Panc1 (cell line): ENCODE measurements around the gene PKD2L2. TPM values are rescaled to one million over a fixed set of nuclear protein-coding genes. Genes with fewer than 3 reads are reported as not detected.

Experiments
- ATAC-seq: fragments of 200-7000 bp; cut with Tn5 transposase; 2 replicates; pipeline ENCODE4 v1.9.1; 2020; ENCODE audit warnings: mild to moderate bottlenecking, moderate library complexity
- BruUV-seq: library from RNA; stranded (reverse); fragments of 400-500 nt; replicated peaks from 2 replicates; lab custom pipeline; 2021; lab: Mats Ljungman, UMichigan
- CTCF ChIA-PET: fragments of 300-600 bp; sonication (Branson Sonifier 250); formaldehyde crosslinking; loops from one replicate; lab custom pipeline; 2022; ENCODE audit warnings: antibody characterized with exemption; lab: Charles Lee
- POLR2A ChIA-PET: fragments of 300-600 bp; sonication (Branson Sonifier 250); formaldehyde crosslinking; loops from one replicate; lab custom pipeline; 2022; ENCODE audit warnings: antibody characterized with exemption; lab: Charles Lee
- DNase-seq: peaks from one replicate; pipeline ENCODE4 v3.0.0-alpha.2; 2010; ENCODE audit warnings: low read depth, low spot score
- H3K27ac ChIP-seq: 2 replicates; pipeline ENCODE4 v1.5.1; 2011; ENCODE audit warnings: mild to moderate bottlenecking, low read length, inconsistent platforms
- H3K27me3 ChIP-seq: fragments of 200-500 bp; sonication (Bioruptor generic); 2 replicates; pipeline ENCODE4 v1.6.0; 2014; ENCODE audit warnings: low read length, inconsistent platforms; ENCODE audit not compliant: control insufficient read depth, insufficient read depth
- H3K36me3 ChIP-seq: fragments of 200-500 bp; sonication (Bioruptor generic); 2 replicates; pipeline ENCODE4 v1.5.1; 2014; ENCODE audit warnings: inconsistent platforms, mild to moderate bottlenecking, low read length, moderate library complexity; ENCODE audit not compliant: control insufficient read depth, insufficient read depth
- H3K4me1 ChIP-seq: 2 replicates; pipeline ENCODE4 v1.5.1; 2011; ENCODE audit warnings: inconsistent platforms, mild to moderate bottlenecking, low read length, moderate library complexity; ENCODE audit not compliant: control insufficient read depth, insufficient read depth
- H3K4me3 ChIP-seq, 2 experiments: 2 replicates each; pipeline ENCODE4 v1.5.1; 2011 to 2012; ENCODE audit warnings: low read depth in 2 of 2, low read length in 2 of 2, mild to moderate bottlenecking in 2 of 2, inconsistent platforms in 1 of 2, moderate library complexity in 1 of 2
- H3K9me3 ChIP-seq: fragments of 200-500 bp; sonication (Bioruptor generic); 2 replicates; pipeline ENCODE4 v1.5.1; 2014; ENCODE audit warnings: low read depth, mild to moderate bottlenecking, inconsistent platforms, low read length, moderate library complexity; ENCODE audit not compliant: control insufficient read depth, insufficient read depth
- POLR2AphosphoS5 ChIP-seq: IDR thresholded peaks from 2 replicates; pipeline ENCODE4 v1.6.1; 2012; ENCODE audit warnings: mild to moderate bottlenecking, low read depth, low read length, moderate library complexity
- SIN3A ChIP-seq: IDR thresholded peaks from 2 replicates; pipeline ENCODE4 v1.6.1; 2012; ENCODE audit warnings: low read depth, mild to moderate bottlenecking, low read length, moderate library complexity, borderline replicate concordance; ENCODE audit not compliant: insufficient read depth
- TCF7L2 ChIP-seq: IDR thresholded peaks from 2 replicates; pipeline ENCODE4 v1.6.1; 2011; ENCODE audit warnings: mild to moderate bottlenecking, low read depth, low read length, inconsistent platforms
- in situ Hi-C: cut with HindIII; loops from 2 replicates; pipeline ENCODE4 v1.10.0; 2016; ENCODE audit warnings: low sequenced_read_pairs, low pct_unique_long_range_greater_than_20kb
- intact Hi-C: fragments of 100-400 bp; cut with micrococcal nuclease; formaldehyde crosslinking; loops from one replicate; pipeline ENCODE4 v1.10.0; 2022; ENCODE audit not compliant: unreplicated experiment
- total RNA-seq: library from RNA; stranded (reverse); gene quantifications from one replicate; pipeline ENCODE4 v1.2.1, GENCODE V29; 2021; ENCODE audit not compliant: unreplicated experiment
- TF ChIP-seq, protein P1 (sequence below): fragments of 450-650 bp; IDR thresholded peaks from 2 replicates; pipeline ENCODE4 v1.5.1; 2017; ENCODE audit warnings: mild to moderate bottlenecking
- TF ChIP-seq, protein P2 (sequence below), 2 experiments: IDR thresholded peaks; 2 replicates each; pipeline ENCODE4 v1.6.1; 2011 to 2012; ENCODE audit warnings: low read depth in 2 of 2, control low read depth in 1 of 2, low read length in 1 of 2, mild to moderate bottlenecking in 1 of 2, moderate library complexity in 1 of 2; ENCODE audit not compliant: insufficient read depth in 1 of 2

The PKD2L2 gene
- total RNA-seq, 1 experiment from 2014 or later: not detected

DNA sequence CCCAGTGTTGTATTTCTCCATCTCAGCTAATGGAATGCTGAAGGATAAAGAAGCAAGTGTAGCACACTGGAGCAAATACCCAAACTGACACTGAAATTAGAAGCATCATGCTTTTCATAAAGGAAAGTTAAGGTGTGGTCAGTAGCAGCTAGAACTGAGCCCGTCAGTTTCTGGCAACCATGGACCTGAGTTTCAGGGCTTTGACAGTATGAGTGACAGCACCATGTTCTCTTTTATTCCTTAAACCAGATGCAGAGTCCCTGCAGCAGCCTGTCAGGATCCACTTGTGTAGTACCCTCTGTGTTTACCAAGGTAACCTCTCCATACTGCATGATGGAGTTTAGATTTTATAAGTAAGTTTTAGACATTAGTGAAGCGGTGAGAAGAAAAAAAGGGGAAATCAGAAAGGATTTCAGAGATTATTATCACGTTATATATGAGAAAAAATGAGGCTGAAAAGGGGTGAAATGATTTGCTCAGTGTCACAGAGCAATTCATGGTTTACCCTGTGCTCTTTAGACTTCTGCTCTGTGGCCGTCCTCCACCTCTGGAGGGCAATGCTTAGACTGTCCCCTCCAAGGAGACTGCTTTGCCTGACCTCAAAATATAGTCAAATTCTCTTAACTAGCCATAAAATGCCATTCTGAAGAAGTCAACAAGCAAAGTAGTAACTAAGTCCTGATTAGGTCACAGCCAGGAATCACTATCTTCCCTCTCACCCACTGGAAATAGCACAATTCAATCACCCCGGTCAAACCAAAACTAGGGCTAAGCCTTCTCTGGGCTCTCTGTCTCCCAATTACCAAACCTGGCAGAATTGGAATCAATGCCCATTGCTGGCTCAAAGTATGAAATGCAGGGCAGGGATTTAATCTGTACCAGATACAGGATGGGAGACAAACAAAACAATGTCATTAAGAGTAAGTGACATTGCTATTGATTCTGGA, 32.1 kb upstream of the PKD2L2 start:
- Histone ChIP-seq H3K4me1 (peaks cover 2% of the 10 kb centered on the region; the same call in 1 of the 2 replicates), H3K27me3 (no peaks in the 10 kb centered on the region), H3K36me3 (no peaks in the 10 kb centered on the region), H3K4me3 (no peak overlapping the region), H3K27ac (no peak overlapping the region), H3K9me3 (no peaks in the 10 kb centered on the region)
- intact Hi-C loops: no loop called here
- ChIA-PET POLR2A (no interaction called here), CTCF (no interaction called here)
- TF ChIP-seq TCF7L2: no peak
- no peak for TF ChIP-seq POLR2AphosphoS5
- TF ChIP-seq, protein P1, sequence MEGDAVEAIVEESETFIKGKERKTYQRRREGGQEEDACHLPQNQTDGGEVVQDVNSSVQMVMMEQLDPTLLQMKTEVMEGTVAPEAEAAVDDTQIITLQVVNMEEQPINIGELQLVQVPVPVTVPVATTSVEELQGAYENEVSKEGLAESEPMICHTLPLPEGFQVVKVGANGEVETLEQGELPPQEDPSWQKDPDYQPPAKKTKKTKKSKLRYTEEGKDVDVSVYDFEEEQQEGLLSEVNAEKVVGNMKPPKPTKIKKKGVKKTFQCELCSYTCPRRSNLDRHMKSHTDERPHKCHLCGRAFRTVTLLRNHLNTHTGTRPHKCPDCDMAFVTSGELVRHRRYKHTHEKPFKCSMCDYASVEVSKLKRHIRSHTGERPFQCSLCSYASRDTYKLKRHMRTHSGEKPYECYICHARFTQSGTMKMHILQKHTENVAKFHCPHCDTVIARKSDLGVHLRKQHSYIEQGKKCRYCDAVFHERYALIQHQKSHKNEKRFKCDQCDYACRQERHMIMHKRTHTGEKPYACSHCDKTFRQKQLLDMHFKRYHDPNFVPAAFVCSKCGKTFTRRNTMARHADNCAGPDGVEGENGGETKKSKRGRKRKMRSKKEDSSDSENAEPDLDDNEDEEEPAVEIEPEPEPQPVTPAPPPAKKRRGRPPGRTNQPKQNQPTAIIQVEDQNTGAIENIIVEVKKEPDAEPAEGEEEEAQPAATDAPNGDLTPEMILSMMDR: no peak
- TF ChIP-seq, protein P2, sequence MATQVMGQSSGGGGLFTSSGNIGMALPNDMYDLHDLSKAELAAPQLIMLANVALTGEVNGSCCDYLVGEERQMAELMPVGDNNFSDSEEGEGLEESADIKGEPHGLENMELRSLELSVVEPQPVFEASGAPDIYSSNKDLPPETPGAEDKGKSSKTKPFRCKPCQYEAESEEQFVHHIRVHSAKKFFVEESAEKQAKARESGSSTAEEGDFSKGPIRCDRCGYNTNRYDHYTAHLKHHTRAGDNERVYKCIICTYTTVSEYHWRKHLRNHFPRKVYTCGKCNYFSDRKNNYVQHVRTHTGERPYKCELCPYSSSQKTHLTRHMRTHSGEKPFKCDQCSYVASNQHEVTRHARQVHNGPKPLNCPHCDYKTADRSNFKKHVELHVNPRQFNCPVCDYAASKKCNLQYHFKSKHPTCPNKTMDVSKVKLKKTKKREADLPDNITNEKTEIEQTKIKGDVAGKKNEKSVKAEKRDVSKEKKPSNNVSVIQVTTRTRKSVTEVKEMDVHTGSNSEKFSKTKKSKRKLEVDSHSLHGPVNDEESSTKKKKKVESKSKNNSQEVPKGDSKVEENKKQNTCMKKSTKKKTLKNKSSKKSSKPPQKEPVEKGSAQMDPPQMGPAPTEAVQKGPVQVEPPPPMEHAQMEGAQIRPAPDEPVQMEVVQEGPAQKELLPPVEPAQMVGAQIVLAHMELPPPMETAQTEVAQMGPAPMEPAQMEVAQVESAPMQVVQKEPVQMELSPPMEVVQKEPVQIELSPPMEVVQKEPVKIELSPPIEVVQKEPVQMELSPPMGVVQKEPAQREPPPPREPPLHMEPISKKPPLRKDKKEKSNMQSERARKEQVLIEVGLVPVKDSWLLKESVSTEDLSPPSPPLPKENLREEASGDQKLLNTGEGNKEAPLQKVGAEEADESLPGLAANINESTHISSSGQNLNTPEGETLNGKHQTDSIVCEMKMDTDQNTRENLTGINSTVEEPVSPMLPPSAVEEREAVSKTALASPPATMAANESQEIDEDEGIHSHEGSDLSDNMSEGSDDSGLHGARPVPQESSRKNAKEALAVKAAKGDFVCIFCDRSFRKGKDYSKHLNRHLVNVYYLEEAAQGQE (IDR thresholded peaks at IDR 0.05; ENCODE audit: insufficient read depth in 1 of 2, low read depth in 2 of 2, low read length in 1 of 2): no peak
- no peak for TF ChIP-seq SIN3A
- DNase-seq (no peak), ATAC-seq (no peak)
- in situ Hi-C loops: no loop called here
- no TSS peak for BruUV-seq

DNA sequence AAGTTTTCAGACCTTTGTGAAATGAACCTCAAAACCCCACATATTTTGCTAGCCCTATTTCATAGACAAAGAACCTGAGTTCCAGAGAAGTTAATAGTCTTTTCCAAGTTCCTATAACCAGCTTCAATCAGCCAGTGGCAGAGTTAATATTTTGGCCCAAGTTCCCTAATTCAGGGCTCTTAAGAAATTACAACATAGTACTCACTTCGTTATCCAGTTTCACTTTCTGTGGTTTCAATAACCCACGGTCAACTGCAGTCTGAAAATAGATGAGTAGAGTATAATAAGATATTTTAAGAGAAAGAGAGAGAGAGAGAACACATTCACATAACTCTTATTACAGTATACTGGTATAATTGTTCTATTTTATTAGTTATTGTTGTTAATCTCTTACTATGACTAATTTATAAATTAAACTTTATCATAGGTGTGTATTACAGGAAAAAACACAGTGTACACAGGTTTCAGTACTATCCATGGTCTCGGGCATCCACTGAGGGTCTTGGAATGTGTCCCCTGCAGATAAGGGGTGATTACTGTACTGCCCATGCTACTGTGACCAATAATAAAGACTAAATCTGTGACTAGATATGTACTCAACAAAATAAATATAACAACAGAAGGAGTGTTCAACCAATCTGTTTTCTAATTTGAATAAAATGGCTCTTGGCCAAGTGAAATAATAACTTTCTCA, 30.9 kb upstream of the PKD2L2 start:
- TF ChIP-seq POLR2AphosphoS5 (no peak), TCF7L2 (no peak), SIN3A (no peak)
- TF ChIP-seq, protein P1: no peak
- TF ChIP-seq, protein P2 (IDR thresholded peaks at IDR 0.05; ENCODE audit: insufficient read depth in 1 of 2, low read depth in 2 of 2, low read length in 1 of 2): no peak
- no TSS peak for BruUV-seq
- in situ Hi-C loops (no loop called here), intact Hi-C loops (no loop called here)
- Histone ChIP-seq H3K9me3 (no peaks in the 10 kb centered on the region), H3K27me3 (no peaks in the 10 kb centered on the region), H3K4me3 (no peak overlapping the region), H3K4me1 (peaks cover 2% of the 10 kb centered on the region; the same call in 1 of the 2 replicates), H3K36me3 (no peaks in the 10 kb centered on the region), H3K27ac (no peak overlapping the region)
- CTCF ChIA-PET: no interaction called here
- ATAC-seq: no peak
- POLR2A ChIA-PET: no interaction called here
- DNase-seq: no peak
